Measurements from ENCODE around the gene SHD.
"Not testable (repeated sequence)": the region's sequence is repeated elsewhere in the genome, so short reads cannot be mapped to it uniquely, and the experiment has no call there.

The SHD gene

GRCh38 chr19:4328243-4328990 is 49.4 kb downstream of the SHD start:
- peak; percentile 89 for DNase-seq

- DNase-seq, result not testable (repeated sequence)
These were observed 50.1 kb downstream of the SHD start for GRCh38 chr19:4328991-4329681.

- DNase-seq, result no peak
These were observed 50.8 kb downstream of the SHD start for GRCh38 chr19:4329858-4330257.

- DNase-seq, result no peak
These were observed 56.0 kb downstream of the SHD start for GRCh38 chr19:4334929-4335570.

- no peak for DNase-seq
These were observed 58.9 kb downstream of the SHD start for GRCh38 chr19:4337906-4338440.

- no peak for DNase-seq
These were observed 59.6 kb downstream of the SHD start, which contains the start of gene STAP2 for GRCh38 chr19:4338441-4339355. TSS of gene STAP2 (minus strand) at chr19:4338827. CDS start at chr19:4338753, 74 bp downstream.
